WTC11 (cell line): ENCODE data around the gene PCK2. TPM values are rescaled to one million over a fixed set of nuclear protein-coding genes. Genes with fewer than 3 reads are reported as not detected.
A peak's percentile ranks its signal among the peaks of the same experiment; 100 is the strongest.

Experiments
- ATAC-seq: fragments of 200-7000 bp; cut with Tn5 transposase; 2 replicates; pipeline ENCODE4 v1.10.0; 2021; ENCODE audit warnings: mild to moderate bottlenecking, moderate library complexity
- CTCF ChIA-PET: fragments of 300-600 bp; sonication (Branson Sonifier 250); formaldehyde crosslinking; loops from one replicate; lab custom pipeline; 2021; ENCODE audit warnings: antibody characterized with exemption; lab: Charles Lee
- POLR2A ChIA-PET: fragments of 350-600 bp; sonication (Branson Sonifier 250); formaldehyde crosslinking; loops from one replicate; lab custom pipeline; 2021; ENCODE audit warnings: antibody characterized with exemption; lab: Charles Lee
- DNase-seq: peaks from one replicate; pipeline ENCODE4 v3.0.0; 2021; ENCODE audit warnings: low spot score
- H3K27ac Mint-ChIP-seq: 2 replicates; pipeline ENCODE4 v1.8.0; 2021; ENCODE audit warnings: mixed read lengths
- H3K27me3 Mint-ChIP-seq: 2 replicates; pipeline ENCODE4 v1.8.0; 2021; ENCODE audit warnings: low read depth, mild to moderate bottlenecking, moderate library complexity, mixed read lengths
- H3K36me3 Mint-ChIP-seq: 2 replicates; pipeline ENCODE4 v1.8.0; 2021; ENCODE audit warnings: mixed read lengths
- H3K4me1 Mint-ChIP-seq: 2 replicates; pipeline ENCODE4 v1.8.0; 2022; ENCODE audit warnings: mixed read lengths
- H3K4me3 Mint-ChIP-seq: 2 replicates; pipeline ENCODE4 v1.8.0; 2021; ENCODE audit warnings: mild to moderate bottlenecking, moderate library complexity, mixed read lengths
- H3K9me3 Mint-ChIP-seq: 2 replicates; pipeline ENCODE4 v1.8.0; 2021; ENCODE audit warnings: mixed read lengths
- ATF6 ChIP-seq: sonication (generic); formaldehyde crosslinking; IDR thresholded peaks from 2 replicates; pipeline ENCODE4 v1.8.1; 2023; ENCODE audit warnings: mild to moderate bottlenecking, missing genetic modification reagents
- CDX4 ChIP-seq: fragments of 250-450 bp; sonication (Bioruptor Pico); IDR thresholded peaks from 2 replicates; pipeline ENCODE4 v1.9.0; 2021; ENCODE audit warnings: moderate library complexity, mild to moderate bottlenecking, inconsistent platforms, borderline replicate concordance
- CTCF ChIP-seq: fragments of 200-600 bp; IDR thresholded peaks from 2 replicates; pipeline ENCODE4 v1.8.0; 2022; ENCODE audit warnings: antibody characterized with exemption
- E2F1 ChIP-seq: sonication (generic); formaldehyde crosslinking; IDR thresholded peaks from 2 replicates; pipeline ENCODE4 v1.8.0; 2022; ENCODE audit warnings: mild to moderate bottlenecking, missing genetic modification reagents
- ELF4 ChIP-seq: sonication (generic); formaldehyde crosslinking; IDR thresholded peaks from 2 replicates; pipeline ENCODE4 v1.8.1; 2022; ENCODE audit warnings: low read depth, mild to moderate bottlenecking, moderate library complexity, missing genetic modification reagents
- EMX1 ChIP-seq: fragments of 250-450 bp; sonication (Bioruptor Pico); IDR thresholded peaks from 2 replicates; pipeline ENCODE4 v1.8.0; 2021; ENCODE audit warnings: mild to moderate bottlenecking
- ESRRA ChIP-seq: sonication (generic); formaldehyde crosslinking; IDR thresholded peaks from 2 replicates; pipeline ENCODE4 v1.8.1; 2022; ENCODE audit warnings: mild to moderate bottlenecking, missing genetic modification reagents, borderline replicate concordance
- KAT7 ChIP-seq: sonication (generic); formaldehyde crosslinking; IDR thresholded peaks from 2 replicates; pipeline ENCODE4 v1.8.1; 2023; ENCODE audit warnings: missing genetic modification reagents, mild to moderate bottlenecking, borderline replicate concordance
- NFATC4 ChIP-seq: fragments of 250-450 bp; sonication (Bioruptor Pico); IDR thresholded peaks from 2 replicates; pipeline ENCODE4 v1.9.0; 2021; ENCODE audit warnings: mild to moderate bottlenecking
- NR1H2 ChIP-seq: sonication (generic); formaldehyde crosslinking; IDR thresholded peaks from 2 replicates; pipeline ENCODE4 v1.9.0; 2021; ENCODE audit warnings: mild to moderate bottlenecking, moderate library complexity, missing genetic modification reagents
- NR3C1 ChIP-seq: sonication (generic); formaldehyde crosslinking; conservative IDR thresholded peaks from 2 replicates; pipeline ENCODE4 v1.8.1; 2023; ENCODE audit warnings: low read depth, mild to moderate bottlenecking, missing genetic modification reagents
- SMAD4 ChIP-seq: sonication (generic); formaldehyde crosslinking; IDR thresholded peaks from 2 replicates; pipeline ENCODE4 v1.8.0; 2022; ENCODE audit warnings: mild to moderate bottlenecking, missing genetic modification reagents
- ZBTB21 ChIP-seq: sonication (generic); formaldehyde crosslinking; IDR thresholded peaks from 2 replicates; pipeline ENCODE4 v1.8.1; 2023; ENCODE audit warnings: mild to moderate bottlenecking, missing genetic modification reagents, borderline replicate concordance
- ZNF416 ChIP-seq: fragments of 250-450 bp; sonication (Bioruptor Pico); IDR thresholded peaks from 2 replicates; pipeline ENCODE4 v1.9.0; 2021; ENCODE audit warnings: mild to moderate bottlenecking, inconsistent platforms
- total RNA-seq: library from RNA; stranded (reverse); gene quantifications from 3 replicates; pipeline ENCODE4 v1.2.3, GENCODE V29; 2021

PCK2 gene
- total RNA-seq, 1 experiment from 2014 or later = 67.0 TPM

GRCh38 chr14:24129410-24129998, 35.4 kb downstream of the PCK2 start:
- Mint-ChIP-seq H3K36me3 (no peaks in the 10 kb centered on the region), H3K4me3 (no peak overlapping the region), H3K27ac (no peak overlapping the region), H3K4me1 (peaks cover 4% of the 10 kb centered on the region), H3K9me3 (no peaks in the 10 kb centered on the region), H3K27me3 (no peaks in the 10 kb centered on the region; the same call in 1 of the 2 replicates)
- no peak for ATAC-seq
- ChIA-PET POLR2A (interaction anchor here (0.8 kb wide), 1 partner anchor 15 kb away, joined by 5 read pairs; the partner anchor contains the start of genes DCAF11 and NRL), CTCF (interaction anchor here (1.3 kb wide), 1 partner anchor 32 kb away, joined by 6 read pairs; the partner anchor contains the start of gene IRF9)
- TF ChIP-seq ATF6 (CRISPR knock-in tag) (no peak), SMAD4 (CRISPR knock-in tag) (no peak), NR1H2 (CRISPR knock-in tag) (no peak), NR3C1 (CRISPR knock-in tag) (no peak), CDX4 (CRISPR knock-in tag) (no peak), CTCF (no peak), ZBTB21 (CRISPR knock-in tag) (no peak)
- no peak for DNase-seq

- Mint-ChIP-seq H3K36me3 (no peaks in the 10 kb centered on the region), H3K27ac (0 out of 2 replicates have a peak within 1 kb of the TSS, but pooled peaks have one; percentile 67), H3K4me1 (peaks cover 9% of the 10 kb centered on the region), H3K9me3 (no peaks in the 10 kb centered on the region), H3K4me3 (no peak within 1 kb of the TSS), H3K27me3 (no peaks in the 10 kb centered on the region; the same call in 1 of the 2 replicates)
- DNase-seq (no peak), ATAC-seq (no peak)
- CTCF ChIA-PET = interaction anchor here (1.3 kb wide), 1 partner anchor 31 kb away, joined by 6 read pairs; the partner anchor contains the start of gene IRF9
- POLR2A ChIA-PET = no interaction called here
- no peak for TF ChIP-seq EMX1 (CRISPR knock-in tag)
- no peak for TF ChIP-seq ELF4 (CRISPR knock-in tag)
- no peak for TF ChIP-seq ESRRA (CRISPR knock-in tag)
- no peak for TF ChIP-seq ZNF416 (CRISPR knock-in tag)
- no peak for TF ChIP-seq ATF6 (CRISPR knock-in tag)
- no peak for TF ChIP-seq KAT7 (CRISPR knock-in tag)
- TF ChIP-seq CTCF = no peak
- no peak for TF ChIP-seq E2F1
- no peak for TF ChIP-seq NFATC4
Measured at GRCh38 chr14:24130380-24130716, 36.2 kb downstream of the PCK2 start, which contains the start of gene FITM1. TSS of gene FITM1 (plus strand) at chr14:24130659. CDS start at chr14:24131564, 905 bp downstream.
